ENCODE results near the gene ZBTB20.
"Not testable (repeated sequence)": the region's sequence is repeated elsewhere in the genome, so short reads cannot be mapped to it uniquely, and the experiment has no call there.

The ZBTB20 gene

DNA sequence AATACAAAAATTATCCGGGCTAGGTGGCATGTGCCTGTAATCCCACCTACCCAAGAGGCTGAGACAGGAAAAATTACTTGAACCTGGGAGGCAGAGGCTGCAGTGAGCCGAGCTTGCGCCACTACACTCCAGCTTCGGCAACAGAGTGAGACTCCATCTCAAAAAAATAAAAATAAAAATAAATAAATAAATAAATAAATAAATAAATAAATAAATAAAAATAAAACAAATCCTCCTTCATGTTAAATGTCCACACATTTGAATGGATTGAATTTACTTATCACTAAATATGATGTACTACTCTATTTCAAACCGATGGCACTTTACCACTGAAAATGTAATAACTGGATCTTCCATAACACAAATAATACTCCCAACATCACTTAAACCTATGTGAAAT lies 36.3 kb downstream of the ZBTB20 start:
- no peak for DNase-seq (ENCODE audit: low spot score)
- TF ChIP-seq, protein P1, sequence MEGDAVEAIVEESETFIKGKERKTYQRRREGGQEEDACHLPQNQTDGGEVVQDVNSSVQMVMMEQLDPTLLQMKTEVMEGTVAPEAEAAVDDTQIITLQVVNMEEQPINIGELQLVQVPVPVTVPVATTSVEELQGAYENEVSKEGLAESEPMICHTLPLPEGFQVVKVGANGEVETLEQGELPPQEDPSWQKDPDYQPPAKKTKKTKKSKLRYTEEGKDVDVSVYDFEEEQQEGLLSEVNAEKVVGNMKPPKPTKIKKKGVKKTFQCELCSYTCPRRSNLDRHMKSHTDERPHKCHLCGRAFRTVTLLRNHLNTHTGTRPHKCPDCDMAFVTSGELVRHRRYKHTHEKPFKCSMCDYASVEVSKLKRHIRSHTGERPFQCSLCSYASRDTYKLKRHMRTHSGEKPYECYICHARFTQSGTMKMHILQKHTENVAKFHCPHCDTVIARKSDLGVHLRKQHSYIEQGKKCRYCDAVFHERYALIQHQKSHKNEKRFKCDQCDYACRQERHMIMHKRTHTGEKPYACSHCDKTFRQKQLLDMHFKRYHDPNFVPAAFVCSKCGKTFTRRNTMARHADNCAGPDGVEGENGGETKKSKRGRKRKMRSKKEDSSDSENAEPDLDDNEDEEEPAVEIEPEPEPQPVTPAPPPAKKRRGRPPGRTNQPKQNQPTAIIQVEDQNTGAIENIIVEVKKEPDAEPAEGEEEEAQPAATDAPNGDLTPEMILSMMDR (IDR thresholded peaks at IDR 0.05; ENCODE audit: extremely low read depth, missing control alignments) = no peak

- DNase-seq (ENCODE audit: low spot score) = not testable (repeated sequence)
Observed at GRCh38 chr3:115110066-115110465, 37.0 kb downstream of the ZBTB20 start.

DNA sequence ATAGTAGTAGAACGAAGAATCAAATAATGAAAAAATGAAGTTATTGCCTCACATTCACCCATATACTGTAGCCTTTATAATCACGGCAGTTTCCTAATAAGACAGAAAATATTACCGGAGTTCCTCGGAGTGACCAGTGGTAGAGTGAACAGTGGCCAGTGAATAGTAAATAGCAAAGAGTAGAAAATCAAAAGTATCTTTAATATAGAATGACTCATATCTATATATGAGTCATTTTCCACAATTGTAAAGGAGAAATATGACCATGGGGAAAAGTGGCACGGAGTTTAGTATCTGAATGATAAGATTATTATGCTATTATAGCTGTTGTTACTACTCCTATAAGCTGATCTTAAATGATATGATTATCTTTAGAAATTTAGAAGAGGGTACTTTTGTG lies 38.5 kb downstream of the ZBTB20 start:
- TF ChIP-seq, protein P1 (IDR thresholded peaks at IDR 0.05; ENCODE audit: extremely low read depth, missing control alignments) = no peak
- no peak for DNase-seq (ENCODE audit: low spot score)

GRCh38 chr3:115102046-115102445 lies 45.0 kb downstream of the ZBTB20 start:
- DNase-seq (ENCODE audit: low spot score) = no peak
- TF ChIP-seq, protein P1 (IDR thresholded peaks at IDR 0.05; ENCODE audit: extremely low read depth, missing control alignments) = no peak

DNA sequence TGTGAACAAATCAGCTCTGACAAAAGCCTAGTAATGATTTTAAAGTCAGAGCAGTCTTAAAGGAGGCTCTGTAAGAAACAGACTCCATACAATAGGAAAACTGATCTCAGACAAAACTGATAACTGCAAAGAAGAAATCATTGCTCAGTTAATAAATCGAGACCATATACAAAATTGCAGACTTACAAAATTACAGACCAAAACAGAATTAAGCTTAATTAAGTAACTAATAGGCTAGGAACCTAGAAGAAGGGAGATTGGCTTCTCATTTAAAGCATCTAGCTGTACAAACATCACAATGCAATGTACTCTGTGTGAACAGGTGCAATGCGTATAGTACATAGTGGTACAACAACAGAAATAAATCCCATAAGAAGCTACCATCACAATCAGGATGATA lies 46.3 kb downstream of the ZBTB20 start:
- TF ChIP-seq, protein P1 (IDR thresholded peaks at IDR 0.05; ENCODE audit: extremely low read depth, missing control alignments) = no peak
- DNase-seq (ENCODE audit: low spot score) = no peak

DNA sequence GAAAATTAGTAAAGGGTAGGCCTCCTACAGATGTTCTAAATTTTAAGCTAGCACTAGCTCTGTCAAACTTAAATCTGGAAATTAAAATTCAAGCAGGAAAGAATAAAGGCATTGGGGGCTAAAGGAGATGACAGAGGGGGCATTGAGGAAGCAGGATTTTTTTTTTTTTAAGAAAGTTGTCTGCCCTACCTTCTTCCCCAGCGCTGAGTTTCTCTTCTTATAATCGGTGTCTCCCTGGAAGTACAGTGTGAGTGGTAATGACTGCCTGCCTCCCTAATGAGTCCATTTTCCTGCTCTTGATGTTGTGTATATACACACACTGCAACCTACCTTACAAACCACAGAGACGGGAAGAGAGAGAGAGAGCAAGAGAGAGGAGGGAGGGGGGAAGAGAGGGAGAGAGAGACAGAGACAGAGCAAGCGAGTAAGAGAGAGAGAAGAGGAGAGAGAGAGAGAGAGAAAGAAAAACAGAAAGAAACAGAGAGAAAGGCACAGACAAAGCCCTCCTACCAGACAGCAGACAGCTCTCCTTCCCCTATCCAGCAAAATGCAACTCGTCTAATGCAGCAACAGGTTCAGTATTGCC lies 47.0 kb downstream of the ZBTB20 start:
- TF ChIP-seq, protein P1 (IDR thresholded peaks at IDR 0.05; ENCODE audit: extremely low read depth, missing control alignments) = no peak
- peak; percentile 7 for DNase-seq (ENCODE audit: low spot score)

- no peak for DNase-seq (ENCODE audit: low spot score)
- TF ChIP-seq, protein P1 (IDR thresholded peaks at IDR 0.05; ENCODE audit: extremely low read depth, missing control alignments) = no peak
Observed at GRCh38 chr3:115099134-115099985, 47.7 kb downstream of the ZBTB20 start.

All from GM20000 (cell line).